Vagina (tissue), 2 donors: ENCODE results near the gene PELI2. TPM values are rescaled to one million over a fixed set of nuclear protein-coding genes. Genes with fewer than 3 reads are reported as not detected.

ENCODE experiments used
- DNase-seq, 2 donors: peaks; one replicate each; pipeline ENCODE4 v3.0.0-alpha.2; 2017; ENCODE audit errors: extremely low spot score in 2 of 2
- H3K27ac ChIP-seq: fragments of 200-600 bp; sonication (generic); one replicate; pipeline ENCODE4 v1.5.1; 2019
- H3K27me3 ChIP-seq: fragments of 200-600 bp; sonication (generic); one replicate; pipeline ENCODE4 v1.5.1; 2019
- H3K36me3 ChIP-seq, 2 donors: fragments of 200-600 bp; sonication (generic); one replicate each; pipeline ENCODE4 v1.5.1; 2017 to 2019
- H3K4me1 ChIP-seq: fragments of 200-600 bp; sonication (generic); one replicate; pipeline ENCODE4 v1.5.1; 2019
- H3K4me3 ChIP-seq, 2 donors: fragments of 200-600 bp; sonication (generic); 1 replicate in 1 of 2; 2 replicates in 1 of 2; pipeline ENCODE4 v1.5.1; 2016 to 2019
- H3K9me3 ChIP-seq: fragments of 200-600 bp; sonication (generic); one replicate; pipeline ENCODE4 v1.5.1; 2019
- CTCF ChIP-seq, 3 experiments: fragments of 450-650 bp in 2 of 3; fragments of 200-600 bp in 1 of 3; sonication (generic) in 1 of 3; IDR thresholded peaks; one replicate each; pipeline ENCODE4 v1.5.1; 2017 to 2019; ENCODE audit warnings: antibody characterized with exemption in 3 of 3, mild to moderate bottlenecking in 2 of 3, moderate library complexity in 2 of 3
- POLR2A ChIP-seq, 2 donors: fragments of 450-650 bp; IDR thresholded peaks; one replicate each; pipeline ENCODE4 v1.6.1; 2017; ENCODE audit warnings: antibody characterized with exemption in 2 of 2, mild to moderate bottlenecking in 2 of 2, moderate library complexity in 2 of 2
- POLR2AphosphoS5 ChIP-seq, 2 donors: sonication (generic); formaldehyde crosslinking; IDR thresholded peaks; one replicate each; pipeline ENCODE4 v1.9.0; 2017; ENCODE audit warnings: antibody characterized with exemption in 2 of 2, mild to moderate bottlenecking in 2 of 2, low read depth in 1 of 2; ENCODE audit not compliant: insufficient read depth in 1 of 2
- intact Hi-C: fragments of 100-400 bp; cut with DNase I; formaldehyde crosslinking; loops from one replicate; pipeline ENCODE4 v1.15.1; 2023
- total RNA-seq: library from RNA; depleted of rRNA; stranded (reverse); fragments of >200 nt; gene quantifications from one replicate; pipeline ENCODE4 v1.2.3, GENCODE V29; 2016

Gene PELI2
- total RNA-seq, 1 donor from 2014 or later: 9.6 TPM

GRCh38 chr14:56129092-56129491, 10.9 kb downstream of the PELI2 start:
- H3K27ac ChIP-seq: no peak overlapping the region
- no peaks in the 10 kb centered on the region for H3K9me3 ChIP-seq
- no peak overlapping the region for H3K4me3 ChIP-seq
- H3K27me3 ChIP-seq: no peaks in the 10 kb centered on the region
- DNase-seq: no peak
- H3K36me3 ChIP-seq: no peaks in the 10 kb centered on the region
- H3K4me1 ChIP-seq: peaks cover 54% of the 10 kb centered on the region
- intact Hi-C loops: no loop called here
- TF ChIP-seq CTCF (IDR thresholded peaks at IDR 0.05) (no peak), POLR2AphosphoS5 (IDR thresholded peaks at IDR 0.05; ENCODE audit: insufficient read depth in 1 of 2, low read depth in 1 of 2) (no peak)

- Histone ChIP-seq H3K27me3 (no peaks in the 10 kb centered on the region), H3K27ac (no peak overlapping the region), H3K9me3 (no peaks in the 10 kb centered on the region), H3K36me3 (no peaks in the 10 kb centered on the region), H3K4me1 (peaks cover 46% of the 10 kb centered on the region), H3K4me3 (no peak overlapping the region)
- DNase-seq: no peak
- intact Hi-C loops: no loop called here
- TF ChIP-seq POLR2AphosphoS5 (IDR thresholded peaks at IDR 0.05; ENCODE audit: insufficient read depth in 1 of 2, low read depth in 1 of 2) (no peak), POLR2A (IDR thresholded peaks at IDR 0.05) (no peak), CTCF (IDR thresholded peaks at IDR 0.05) (no peak)
Measured at GRCh38 chr14:56129933-56130332, 11.7 kb downstream of the PELI2 start.

DNA sequence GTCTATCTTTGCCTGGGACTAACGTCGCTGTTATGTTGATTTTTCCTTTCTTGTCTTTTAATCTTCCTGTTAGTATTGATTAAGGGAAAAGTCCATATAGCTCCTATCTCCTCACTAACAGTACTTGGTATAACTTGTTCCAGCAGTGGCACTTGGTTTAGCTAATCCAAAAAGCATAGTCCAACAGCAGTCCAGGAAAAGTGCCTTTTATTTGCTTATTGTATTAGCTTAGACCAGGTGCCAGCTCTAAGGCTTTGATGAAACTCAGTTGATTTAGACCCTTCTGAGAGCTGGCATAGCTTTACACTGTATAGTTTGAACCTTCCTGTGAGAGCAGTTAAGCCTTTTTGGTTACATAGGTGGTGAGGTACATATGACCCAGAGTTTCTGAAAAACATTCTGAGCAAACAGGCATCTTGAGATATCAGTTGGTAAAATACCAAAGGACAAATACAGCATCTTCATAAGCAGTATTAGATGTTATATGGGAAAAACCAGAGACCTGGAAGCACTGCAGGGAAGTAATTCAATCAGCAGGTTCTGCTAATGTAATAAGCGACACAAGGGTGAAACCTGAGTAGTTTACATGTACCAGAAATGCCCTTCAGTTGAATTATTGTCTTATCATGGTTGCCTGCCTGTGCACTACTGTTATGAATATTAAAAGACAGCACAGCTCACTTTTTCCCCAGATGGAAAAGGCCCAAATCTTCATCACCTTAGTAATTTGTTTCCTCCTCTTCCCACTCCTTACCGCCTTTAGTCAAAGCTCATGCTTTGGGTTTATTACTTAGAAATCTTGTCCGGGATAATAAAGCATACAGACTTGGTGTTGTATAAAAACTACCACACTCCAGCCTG, 13.0 kb downstream of the PELI2 start:
- no peak for TF ChIP-seq CTCF (IDR thresholded peaks at IDR 0.05)
- no peak for TF ChIP-seq POLR2A (IDR thresholded peaks at IDR 0.05)
- TF ChIP-seq POLR2AphosphoS5 (IDR thresholded peaks at IDR 0.05; ENCODE audit: insufficient read depth in 1 of 2, low read depth in 1 of 2): no peak
- no peak for DNase-seq
- Histone ChIP-seq H3K4me3 (no peak overlapping the region), H3K36me3 (no peaks in the 10 kb centered on the region), H3K9me3 (no peaks in the 10 kb centered on the region), H3K27me3 (no peaks in the 10 kb centered on the region), H3K27ac (no peak overlapping the region), H3K4me1 (peaks cover 46% of the 10 kb centered on the region)
- intact Hi-C loops: no loop called here

GRCh38 chr14:56131865-56132833, 13.9 kb downstream of the PELI2 start:
- Histone ChIP-seq H3K27ac (no peak overlapping the region), H3K4me1 (peaks cover 50% of the 10 kb centered on the region), H3K9me3 (no peaks in the 10 kb centered on the region), H3K4me3 (no peak overlapping the region), H3K36me3 (no peaks in the 10 kb centered on the region), H3K27me3 (no peaks in the 10 kb centered on the region)
- TF ChIP-seq CTCF (IDR thresholded peaks at IDR 0.05): no peak
- TF ChIP-seq POLR2AphosphoS5 (IDR thresholded peaks at IDR 0.05; ENCODE audit: insufficient read depth in 1 of 2, low read depth in 1 of 2): no peak
- no peak for TF ChIP-seq POLR2A (IDR thresholded peaks at IDR 0.05)
- intact Hi-C loops: no loop called here
- no peak for DNase-seq
